Vagina (tissue), 2 donors: ENCODE data around the gene C1QTNF5. TPM values are rescaled to one million over a fixed set of nuclear protein-coding genes. Genes with fewer than 3 reads are reported as not detected.

Experiments used
- DNase-seq, 2 donors: peaks; one replicate each; pipeline ENCODE4 v3.0.0-alpha.2; 2017; ENCODE audit errors: extremely low spot score in 2 of 2
- H3K27ac ChIP-seq: fragments of 200-600 bp; sonication (generic); one replicate; pipeline ENCODE4 v1.5.1; 2019
- H3K27me3 ChIP-seq: fragments of 200-600 bp; sonication (generic); one replicate; pipeline ENCODE4 v1.5.1; 2019
- H3K36me3 ChIP-seq, 2 donors: fragments of 200-600 bp; sonication (generic); one replicate each; pipeline ENCODE4 v1.5.1; 2017 to 2019
- H3K4me1 ChIP-seq: fragments of 200-600 bp; sonication (generic); one replicate; pipeline ENCODE4 v1.5.1; 2019
- H3K4me3 ChIP-seq, 2 donors: fragments of 200-600 bp; sonication (generic); 1 replicate in 1 of 2; 2 replicates in 1 of 2; pipeline ENCODE4 v1.5.1; 2016 to 2019
- H3K9me3 ChIP-seq: fragments of 200-600 bp; sonication (generic); one replicate; pipeline ENCODE4 v1.5.1; 2019
- POLR2A ChIP-seq, 2 donors: fragments of 450-650 bp; IDR thresholded peaks; one replicate each; pipeline ENCODE4 v1.6.1; 2017; ENCODE audit warnings: antibody characterized with exemption in 2 of 2, mild to moderate bottlenecking in 2 of 2, moderate library complexity in 2 of 2
- POLR2AphosphoS5 ChIP-seq, 2 donors: sonication (generic); formaldehyde crosslinking; IDR thresholded peaks; one replicate each; pipeline ENCODE4 v1.9.0; 2017; ENCODE audit warnings: antibody characterized with exemption in 2 of 2, mild to moderate bottlenecking in 2 of 2, low read depth in 1 of 2; ENCODE audit not compliant: insufficient read depth in 1 of 2
- intact Hi-C: fragments of 100-400 bp; cut with DNase I; formaldehyde crosslinking; loops from one replicate; pipeline ENCODE4 v1.15.1; 2023
- total RNA-seq: library from RNA; depleted of rRNA; stranded (reverse); fragments of >200 nt; gene quantifications from one replicate; pipeline ENCODE4 v1.2.3, GENCODE V29; 2016
- TF ChIP-seq, protein P1 (sequence below), 3 experiments: fragments of 450-650 bp in 2 of 3; fragments of 200-600 bp in 1 of 3; sonication (generic) in 1 of 3; IDR thresholded peaks; one replicate each; pipeline ENCODE4 v1.5.1; 2017 to 2019; ENCODE audit warnings: antibody characterized with exemption in 3 of 3, mild to moderate bottlenecking in 2 of 3, moderate library complexity in 2 of 3

Gene C1QTNF5
- total RNA-seq, 1 donor from 2014 or later, result 32.2 TPM

DNA sequence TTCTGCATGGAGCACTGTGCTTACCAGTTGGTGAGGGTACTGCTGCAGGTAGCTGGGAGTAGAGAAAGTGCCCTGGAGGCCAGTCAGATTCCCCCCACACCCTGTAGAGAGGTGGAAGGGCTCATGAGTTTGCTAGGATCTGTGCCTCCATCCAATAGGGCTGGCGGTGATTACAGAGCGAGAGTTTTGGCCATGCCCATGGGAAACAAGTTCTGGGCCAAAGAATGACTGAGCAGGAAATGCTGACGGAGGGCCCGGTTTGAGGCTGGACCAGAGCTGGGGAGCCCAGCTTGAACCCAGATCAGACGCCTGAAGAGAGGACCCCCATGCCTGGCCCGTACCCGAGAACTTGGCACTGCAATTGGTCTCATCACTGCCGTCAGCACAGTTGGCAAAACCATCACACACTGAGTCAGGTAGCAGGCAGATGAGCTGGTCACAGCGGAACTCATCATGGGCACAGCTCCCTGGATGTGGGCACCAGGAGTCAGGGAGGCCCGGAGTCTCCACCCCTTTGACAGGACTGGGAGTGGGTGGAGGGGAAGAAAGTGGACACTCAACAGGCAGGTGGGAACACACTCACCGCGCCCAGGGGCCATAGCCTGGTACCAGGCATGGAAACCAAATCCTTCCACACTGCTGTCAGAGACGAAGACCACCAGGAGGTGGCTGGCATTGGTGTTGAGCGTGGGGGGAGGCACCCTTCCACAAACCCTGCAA is 3.8 kb upstream of the C1QTNF5 start:
- Histone ChIP-seq H3K4me3 (no peak overlapping the region), H3K36me3 (no peaks in the 10 kb centered on the region), H3K4me1 (peaks cover 22% of the 10 kb centered on the region), H3K27me3 (no peaks in the 10 kb centered on the region), H3K9me3 (no peaks in the 10 kb centered on the region), H3K27ac (no peak overlapping the region)
- TF ChIP-seq, protein P1, sequence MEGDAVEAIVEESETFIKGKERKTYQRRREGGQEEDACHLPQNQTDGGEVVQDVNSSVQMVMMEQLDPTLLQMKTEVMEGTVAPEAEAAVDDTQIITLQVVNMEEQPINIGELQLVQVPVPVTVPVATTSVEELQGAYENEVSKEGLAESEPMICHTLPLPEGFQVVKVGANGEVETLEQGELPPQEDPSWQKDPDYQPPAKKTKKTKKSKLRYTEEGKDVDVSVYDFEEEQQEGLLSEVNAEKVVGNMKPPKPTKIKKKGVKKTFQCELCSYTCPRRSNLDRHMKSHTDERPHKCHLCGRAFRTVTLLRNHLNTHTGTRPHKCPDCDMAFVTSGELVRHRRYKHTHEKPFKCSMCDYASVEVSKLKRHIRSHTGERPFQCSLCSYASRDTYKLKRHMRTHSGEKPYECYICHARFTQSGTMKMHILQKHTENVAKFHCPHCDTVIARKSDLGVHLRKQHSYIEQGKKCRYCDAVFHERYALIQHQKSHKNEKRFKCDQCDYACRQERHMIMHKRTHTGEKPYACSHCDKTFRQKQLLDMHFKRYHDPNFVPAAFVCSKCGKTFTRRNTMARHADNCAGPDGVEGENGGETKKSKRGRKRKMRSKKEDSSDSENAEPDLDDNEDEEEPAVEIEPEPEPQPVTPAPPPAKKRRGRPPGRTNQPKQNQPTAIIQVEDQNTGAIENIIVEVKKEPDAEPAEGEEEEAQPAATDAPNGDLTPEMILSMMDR (IDR thresholded peaks at IDR 0.05), result no peak
- TF ChIP-seq POLR2A (IDR thresholded peaks at IDR 0.05), result no peak
- TF ChIP-seq POLR2AphosphoS5 (IDR thresholded peaks at IDR 0.05; ENCODE audit: insufficient read depth in 1 of 2, low read depth in 1 of 2), result no peak
- DNase-seq, result no peak
- intact Hi-C loops, result no loop called here

DNA sequence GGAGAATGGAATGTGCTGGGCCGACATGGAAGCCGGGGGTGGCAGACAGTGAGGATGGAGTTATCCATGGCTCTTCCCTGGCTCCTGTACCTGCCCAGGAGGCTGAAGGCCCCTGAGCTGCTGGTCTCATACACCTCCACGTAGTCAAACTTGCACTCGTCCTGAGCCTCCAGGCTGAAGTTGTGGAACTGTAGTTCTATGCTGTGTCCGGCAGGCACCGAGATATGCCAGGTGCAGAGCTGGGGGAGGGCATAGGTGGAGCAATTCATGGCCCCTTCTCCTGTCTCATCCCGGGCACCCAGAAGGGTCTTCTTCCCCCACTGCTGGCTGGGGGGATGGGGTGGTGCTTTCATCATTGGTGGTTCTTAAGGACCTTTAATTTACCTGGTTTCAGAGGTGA is 3.0 kb upstream of the C1QTNF5 start:
- Histone ChIP-seq H3K9me3 (no peaks in the 10 kb centered on the region), H3K27me3 (no peaks in the 10 kb centered on the region), H3K4me1 (peaks cover 29% of the 10 kb centered on the region), H3K36me3 (no peaks in the 10 kb centered on the region), H3K4me3 (no peak overlapping the region), H3K27ac (no peak overlapping the region)
- TF ChIP-seq POLR2A (IDR thresholded peaks at IDR 0.05) (no peak), POLR2AphosphoS5 (IDR thresholded peaks at IDR 0.05; ENCODE audit: insufficient read depth in 1 of 2, low read depth in 1 of 2) (no peak)
- TF ChIP-seq, protein P1 (IDR thresholded peaks at IDR 0.05), result no peak
- no peak for DNase-seq
- intact Hi-C loops, result no loop called here

DNA sequence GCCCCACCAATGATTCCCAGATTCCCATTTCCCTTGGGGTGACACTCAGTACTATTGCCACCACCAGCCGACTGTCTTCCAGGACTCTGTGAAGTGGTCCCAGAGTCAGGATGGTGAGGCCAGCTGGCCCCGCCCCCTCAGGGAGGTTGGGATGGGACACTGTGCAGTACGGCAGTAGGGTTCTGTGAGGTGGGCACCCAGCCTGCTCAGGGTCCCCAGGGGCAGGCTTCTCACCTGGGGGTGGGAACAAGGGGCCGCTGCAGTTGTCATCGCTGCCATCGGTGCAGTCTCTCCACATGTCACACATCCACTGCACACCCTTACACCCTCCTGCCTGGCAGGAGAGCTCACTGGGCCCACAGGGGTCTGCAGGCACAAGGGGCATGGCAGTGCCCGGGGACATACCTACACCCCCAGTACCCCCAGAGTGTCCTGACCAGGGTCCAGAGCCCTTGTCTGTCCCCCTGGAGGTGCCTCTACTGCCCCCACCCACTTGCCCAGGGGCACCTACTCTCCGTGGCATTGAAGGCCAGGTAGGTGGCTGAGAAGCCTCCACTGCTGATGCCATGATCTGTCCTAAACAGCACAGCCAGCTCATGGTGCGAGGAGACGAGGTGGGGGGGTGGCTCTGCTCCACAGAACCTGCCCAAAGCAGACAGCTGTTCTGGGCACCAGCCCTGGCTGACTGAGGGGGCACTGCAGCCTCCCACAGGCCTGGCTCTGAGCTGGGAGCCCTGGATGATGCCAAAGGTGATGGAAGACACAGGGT is 1.9 kb upstream of the C1QTNF5 start:
- H3K27me3 ChIP-seq, result no peaks in the 10 kb centered on the region
- TF ChIP-seq, protein P1 (IDR thresholded peaks at IDR 0.05), result no peak
- TF ChIP-seq POLR2A (IDR thresholded peaks at IDR 0.05) (no peak), POLR2AphosphoS5 (IDR thresholded peaks at IDR 0.05; ENCODE audit: insufficient read depth in 1 of 2, low read depth in 1 of 2) (no peak)
- peaks cover 41% of the 10 kb centered on the region for H3K4me1 ChIP-seq
- H3K9me3 ChIP-seq, result no peaks in the 10 kb centered on the region
- intact Hi-C loops, result no loop called here
- H3K36me3 ChIP-seq, result no peaks in the 10 kb centered on the region
- no peak overlapping the region for H3K4me3 ChIP-seq
- no peak overlapping the region for H3K27ac ChIP-seq
- no peak for DNase-seq

DNA sequence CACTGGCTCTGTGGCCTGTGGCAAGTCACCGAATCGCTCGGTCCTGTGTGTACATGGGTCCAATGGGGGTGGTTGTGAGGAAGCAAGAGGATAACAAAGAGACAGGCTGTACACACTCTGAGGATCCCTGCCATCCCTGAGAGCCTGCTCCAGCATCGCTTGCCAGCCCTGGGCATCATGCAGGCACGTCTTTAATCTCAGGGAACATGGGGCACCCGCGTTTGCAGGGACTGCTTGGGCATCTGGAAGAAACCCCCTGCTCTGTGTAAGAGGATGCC is 1.3 kb upstream of the C1QTNF5 start:
- Histone ChIP-seq H3K4me1 (peaks cover 46% of the 10 kb centered on the region), H3K27me3 (no peaks in the 10 kb centered on the region), H3K9me3 (no peaks in the 10 kb centered on the region), H3K36me3 (no peaks in the 10 kb centered on the region), H3K4me3 (no peak overlapping the region), H3K27ac (no peak overlapping the region)
- intact Hi-C loops, result no loop called here
- TF ChIP-seq POLR2A (IDR thresholded peaks at IDR 0.05) (no peak), POLR2AphosphoS5 (IDR thresholded peaks at IDR 0.05; ENCODE audit: insufficient read depth in 1 of 2, low read depth in 1 of 2) (no peak)
- TF ChIP-seq, protein P1 (IDR thresholded peaks at IDR 0.05), result no peak
- DNase-seq, result no peak
